Posterior cingulate gyrus (tissue), 11 donors: ENCODE results near the gene PKP1.

ENCODE experiments used
- DNase-seq, 10 donors: peaks; one replicate each; pipeline versions ENCODE4 v3.0.0 to v3.0.0-alpha.2; 2020 to 2021; ENCODE audit warnings: mixed read lengths in 3 of 10
- intact Hi-C: fragments of 100-400 bp; cut with DNase I; formaldehyde crosslinking; loops from one replicate; pipeline ENCODE4 v1.15.1; 2023

PKP1 gene

DNA sequence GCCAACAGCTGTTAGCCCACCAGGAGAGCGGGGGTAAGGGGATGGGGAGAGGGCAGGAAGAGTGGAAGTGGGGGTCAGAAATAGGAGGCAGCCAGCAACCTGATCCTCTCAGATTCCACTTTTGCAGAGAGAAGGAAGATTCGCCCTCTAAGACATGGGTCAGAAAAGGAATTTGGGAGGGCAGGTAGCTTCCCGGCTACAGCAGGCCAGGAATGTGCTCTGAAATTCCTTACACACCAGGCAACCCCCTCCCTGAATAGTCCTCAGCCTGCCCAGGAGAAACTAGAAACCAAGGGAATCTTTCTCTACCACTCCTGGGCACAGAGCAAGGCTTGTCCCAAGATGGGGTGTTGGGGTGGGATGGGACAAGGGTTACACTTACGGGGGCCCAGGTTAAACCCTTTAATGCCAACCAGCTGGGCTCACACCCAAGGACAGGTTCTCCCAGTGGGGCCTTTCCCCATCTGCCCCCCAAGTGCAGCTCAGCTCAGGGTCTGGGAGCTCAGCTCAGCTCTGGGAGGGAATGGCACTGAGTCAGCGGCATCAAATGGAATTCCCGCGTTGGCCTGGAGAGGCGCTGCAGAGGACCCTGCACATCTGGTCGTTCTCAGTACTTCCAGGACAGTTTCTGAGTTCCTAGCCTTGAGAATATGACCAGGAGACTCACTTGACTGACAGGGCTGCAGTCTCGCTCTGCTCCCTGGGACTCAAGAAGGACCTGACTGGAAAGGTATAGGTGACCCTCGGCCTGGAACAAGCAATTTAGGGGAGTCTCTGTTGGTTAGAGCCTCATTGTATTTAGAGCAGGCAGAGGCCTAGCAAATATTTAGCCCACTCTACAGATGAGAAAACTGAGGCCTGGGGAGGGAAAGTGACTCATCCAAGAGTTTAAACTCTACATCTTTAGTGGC, 93.4 kb downstream of the PKP1 start:
- intact Hi-C loops, result no loop called here
- DNase-seq, result no peak

DNA sequence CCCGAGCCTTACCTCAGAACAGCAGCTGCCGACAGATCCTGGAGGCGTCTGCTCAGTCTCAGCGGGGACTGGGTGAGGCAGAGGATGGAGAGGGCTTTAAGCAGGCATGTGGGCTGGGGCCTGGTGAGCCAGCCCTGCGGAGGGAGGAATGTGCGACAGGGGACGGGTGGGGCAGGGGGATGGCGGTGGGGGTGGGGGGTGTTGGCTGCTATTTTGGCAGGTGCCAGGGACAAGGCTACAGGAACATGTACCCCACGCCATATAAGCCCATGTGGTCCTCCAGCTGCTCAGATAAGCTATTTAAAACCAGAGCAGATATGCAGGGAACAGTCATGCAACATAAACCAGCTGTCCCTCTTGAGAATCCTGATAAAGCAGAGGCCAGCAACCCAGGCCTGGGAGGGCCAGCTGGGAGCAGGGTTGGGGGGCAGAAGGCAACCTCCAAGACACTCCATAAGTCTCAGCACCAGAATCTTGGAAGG, 94.3 kb downstream of the PKP1 start, which contains the start of gene TNNT2:
Gene TNNT2 (minus strand): TSS at position 70 of the 482 bp plus-strand sequence. CDS start 4,426 bp downstream, outside the sequence.
- peak in 7 of 10 donors; percentile 24 to 93 (median 62) for DNase-seq
- intact Hi-C loops, result no loop called here

DNA sequence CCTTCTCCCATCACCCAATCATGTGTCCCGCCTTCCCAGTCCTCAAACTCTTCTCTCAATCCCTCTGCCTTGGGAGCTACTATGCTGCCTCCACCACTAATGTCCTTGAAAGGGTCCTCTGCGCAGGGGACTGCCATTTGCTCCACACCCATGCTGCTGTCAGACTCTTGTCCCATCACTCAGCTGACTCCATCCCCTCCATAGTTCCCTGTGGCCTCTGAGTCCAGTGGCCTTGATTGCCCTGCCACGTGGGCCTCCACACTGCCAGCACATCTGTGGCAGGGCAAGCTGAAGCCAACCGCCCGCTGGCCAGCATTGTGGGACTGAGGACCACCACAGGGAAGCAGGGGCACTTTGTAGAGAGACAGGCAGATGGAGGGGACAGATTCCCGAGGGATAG, 95.5 kb downstream of the PKP1 start:
- intact Hi-C loops, result no loop called here
- peak in 1 of 10 donors; percentile 60 for DNase-seq

GRCh38 chr1:201379733-201380242, 96.5 kb downstream of the PKP1 start:
- intact Hi-C loops, result loop anchor here (2.0 kb wide), 1 partner anchor 19 kb away; no protein-coding TSS in a partner anchor
- peak in 2 of 10 donors; percentile 30 to 51 for DNase-seq

GRCh38 chr1:201381130-201381529, 97.8 kb downstream of the PKP1 start:
- peak in 1 of 10 donors; percentile 71 for DNase-seq
- intact Hi-C loops, result loop anchor here (2.0 kb wide), 1 partner anchor 20 kb away; no protein-coding TSS in a partner anchor
